HuH-7.5 (cell line): Measurements from ENCODE around the gene SLC9A3.

Experiments
- DNase-seq: peaks from one replicate; pipeline ENCODE4 v3.0.0; 2011; ENCODE audit warnings: low spot score

SLC9A3 gene

DNA sequence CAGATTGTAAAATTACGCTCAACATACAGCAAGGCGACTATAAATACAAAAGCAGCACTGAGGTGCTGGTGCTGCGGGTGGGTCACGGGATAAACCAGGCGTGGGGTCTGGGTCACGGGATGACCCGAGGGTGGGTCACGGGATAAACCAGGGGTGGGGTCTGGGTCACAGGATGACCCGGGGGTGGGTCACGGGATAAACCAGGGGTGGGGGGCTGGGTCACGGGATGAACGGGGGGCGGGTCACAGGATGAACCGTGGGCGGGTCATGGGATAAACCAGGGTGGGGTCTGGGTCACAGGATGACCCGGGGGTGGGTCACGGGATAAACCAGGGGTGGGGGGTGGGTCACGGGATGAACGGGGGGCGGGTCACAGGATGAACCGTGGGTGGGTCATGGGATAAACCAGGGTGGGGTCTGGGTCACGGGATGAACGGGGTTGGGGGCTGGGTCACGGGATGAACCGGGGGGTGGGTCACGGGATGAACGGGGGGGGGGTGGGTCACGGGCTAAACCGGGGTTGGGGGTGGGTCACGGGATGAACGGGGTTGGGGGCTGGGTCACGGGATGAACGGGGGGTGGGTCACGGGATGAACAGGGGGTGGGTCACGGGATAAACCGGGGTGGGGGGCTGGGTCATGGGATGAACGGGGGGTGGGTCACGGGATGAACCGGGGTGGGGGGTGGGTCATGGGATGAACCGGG is 30.2 kb upstream of the SLC9A3 start:
- DNase-seq: no peak

GRCh38 chr5:553874-554273 is 29.6 kb upstream of the SLC9A3 start:
- DNase-seq: no peak

GRCh38 chr5:551406-551805 is 27.2 kb upstream of the SLC9A3 start:
- no peak for DNase-seq

- no peak for DNase-seq
Measured at GRCh38 chr5:549229-549628, 25.0 kb upstream of the SLC9A3 start.

DNA sequence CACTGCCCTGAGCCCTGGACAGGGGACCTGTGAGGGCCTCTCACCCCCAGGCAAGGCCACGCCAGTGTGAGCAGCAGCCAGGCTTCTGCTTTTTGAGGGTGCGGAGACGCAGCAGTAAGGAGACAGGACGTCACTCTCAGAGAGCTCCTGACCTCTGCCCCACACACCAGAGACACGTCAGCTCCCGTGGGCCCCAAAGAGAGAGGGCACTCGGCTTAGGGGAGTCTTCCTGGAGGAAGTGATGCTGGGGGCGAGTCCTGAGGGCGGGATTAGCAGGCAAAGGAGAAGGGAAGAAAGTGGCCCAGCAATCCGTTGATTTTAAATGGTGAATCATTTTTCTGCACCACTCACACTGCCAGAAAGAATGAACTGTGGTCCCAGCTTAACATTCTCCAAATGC is 24.0 kb upstream of the SLC9A3 start:
- no peak for DNase-seq

DNA sequence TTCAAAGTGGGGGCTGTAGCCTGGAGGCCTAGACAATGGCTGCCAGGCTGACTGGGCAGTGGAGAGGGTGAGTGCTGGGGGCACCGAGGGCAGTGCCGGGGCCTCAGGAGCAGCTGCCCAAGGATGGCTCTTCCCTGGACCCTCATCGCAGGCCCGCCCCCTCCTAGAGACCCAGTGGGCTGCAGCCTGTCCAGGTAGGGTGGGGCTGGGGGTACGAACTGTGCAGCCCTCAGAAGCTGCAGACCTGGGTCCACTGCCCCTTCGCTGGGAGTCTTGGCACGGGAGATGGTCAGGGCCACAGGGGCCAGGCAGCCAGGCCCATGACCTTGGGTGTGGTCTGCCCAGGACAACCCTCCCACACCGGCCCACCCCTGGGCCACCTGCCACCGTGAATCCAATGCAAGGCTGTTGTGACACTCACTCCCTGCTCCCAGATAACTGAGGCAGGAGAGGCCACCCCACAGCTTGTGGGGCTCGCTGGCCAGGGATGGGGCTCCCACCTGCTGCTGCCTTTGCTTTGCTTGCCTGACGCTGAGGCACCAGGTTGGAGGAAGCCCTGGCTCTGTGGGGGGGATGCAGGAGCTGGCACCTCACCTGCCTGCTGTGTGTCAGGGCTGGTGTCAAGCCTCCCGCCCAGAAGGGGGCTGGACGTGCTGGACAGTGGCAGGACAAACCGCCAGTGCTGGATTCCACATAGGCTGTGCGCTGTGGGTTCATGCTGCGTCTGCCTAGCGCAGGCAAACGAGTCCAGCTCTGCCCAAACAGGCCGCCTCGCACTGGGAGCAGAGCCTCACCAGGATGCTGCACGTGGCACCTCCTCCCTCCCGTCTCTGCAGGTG is 23.1 kb upstream of the SLC9A3 start:
- DNase-seq: no peak

DNA sequence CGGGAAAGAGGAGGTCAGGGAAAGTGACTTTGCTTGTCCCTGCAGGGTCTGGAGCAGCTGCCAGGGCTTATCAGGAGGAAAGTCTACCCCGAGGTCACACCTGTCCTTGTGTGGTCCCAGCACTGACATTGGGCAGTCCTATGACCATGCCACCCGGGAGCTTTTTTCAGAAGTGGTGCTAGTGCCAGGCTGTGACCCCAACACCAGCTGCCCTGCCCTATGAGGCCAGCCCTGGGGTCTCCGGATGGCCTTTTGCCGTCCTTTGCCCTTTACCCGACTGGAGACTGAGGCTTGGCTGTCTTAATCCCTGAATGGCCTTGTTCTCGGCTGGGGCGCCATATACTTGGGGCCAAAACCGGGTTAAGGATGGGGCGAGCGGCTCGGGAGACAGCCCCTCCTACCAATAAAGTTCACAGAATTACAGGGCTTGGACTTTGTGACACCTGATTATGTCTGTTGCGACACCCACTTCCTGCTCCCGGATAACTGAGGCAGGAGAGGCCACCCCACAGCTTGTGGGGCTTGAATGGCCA is 22.2 kb upstream of the SLC9A3 start:
- DNase-seq: no peak

DNA sequence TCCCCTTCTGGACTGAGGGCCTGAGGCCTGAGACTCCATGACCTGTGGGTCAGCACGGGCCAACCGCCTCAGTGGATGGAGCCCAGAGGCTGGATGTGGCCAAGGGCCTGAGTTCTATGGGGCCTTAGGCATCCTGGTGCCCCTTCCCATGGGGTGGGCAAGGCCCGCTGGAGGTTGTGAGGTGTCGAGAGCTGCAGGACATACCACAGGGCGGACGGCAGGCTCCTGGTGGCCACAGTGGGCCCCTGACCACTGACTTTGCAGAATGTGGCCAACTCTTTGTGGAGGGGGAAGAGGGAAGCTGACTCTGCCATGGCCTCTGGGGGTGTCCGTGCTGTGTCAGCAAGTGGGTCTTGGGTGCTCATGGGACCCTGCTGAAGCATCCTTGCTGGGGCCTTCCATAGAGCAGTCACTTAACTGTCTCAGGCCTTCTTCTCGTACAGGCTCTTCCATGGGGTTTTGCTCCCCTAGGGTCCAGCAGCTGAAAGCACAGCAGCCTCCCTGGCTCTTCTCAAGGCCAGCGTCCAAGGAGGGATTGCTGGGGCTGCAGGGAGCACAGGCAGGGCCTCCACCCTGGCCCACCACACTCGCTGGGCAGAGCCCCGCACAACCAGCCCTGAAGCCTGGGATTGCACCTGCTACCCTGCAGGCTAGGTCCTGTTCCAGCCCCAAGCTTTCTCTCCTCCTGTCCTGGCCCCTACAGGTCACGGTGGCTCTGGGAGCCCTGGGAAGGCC is 21.6 kb upstream of the SLC9A3 start:
- no peak for DNase-seq

GRCh38 chr5:544675-545355 is 20.6 kb upstream of the SLC9A3 start:
- DNase-seq: no peak

DNA sequence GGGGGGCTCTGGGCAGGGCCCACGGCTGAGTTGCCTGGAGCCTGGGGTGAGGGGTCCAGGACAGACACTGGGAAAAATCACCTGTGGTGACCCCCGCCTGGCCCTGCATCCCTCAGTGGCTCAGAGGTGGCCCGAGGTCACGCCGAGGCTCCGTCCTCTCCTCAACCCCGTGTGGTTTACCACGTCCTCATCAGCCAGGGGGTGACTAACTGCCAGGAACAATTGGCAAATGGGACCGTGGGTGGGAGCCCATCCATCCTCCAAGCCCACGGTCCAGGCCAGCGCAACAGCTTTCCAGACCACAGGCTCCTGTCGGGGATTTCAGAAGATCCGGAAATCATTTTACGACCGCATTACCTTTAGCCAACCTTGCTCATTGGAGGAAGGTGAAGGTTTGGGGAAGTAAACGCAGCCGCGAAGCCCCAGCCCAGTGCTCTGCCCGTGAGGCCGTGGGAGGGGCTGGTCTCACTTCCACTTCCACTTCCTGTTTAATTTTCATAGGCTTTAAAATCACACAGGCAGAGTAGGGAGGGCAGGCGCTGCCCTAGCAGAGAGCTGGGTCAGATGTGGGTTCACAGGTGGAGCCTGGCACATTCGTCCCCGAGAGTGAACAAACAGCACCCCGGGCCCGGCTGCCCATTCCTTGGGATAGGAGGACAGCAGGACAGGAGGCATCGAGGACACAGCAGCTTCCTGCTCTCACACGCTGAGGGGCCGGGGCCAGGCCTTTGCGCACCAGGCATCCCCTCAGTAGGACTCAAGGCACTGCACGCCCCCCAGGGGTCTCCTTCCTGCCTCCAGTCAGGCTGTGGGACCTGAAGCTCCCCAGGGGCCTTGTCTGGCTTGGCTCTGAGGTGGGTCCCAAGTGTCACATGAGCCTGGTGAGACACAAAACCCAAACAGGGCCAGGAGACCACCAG is 19.8 kb upstream of the SLC9A3 start:
- DNase-seq: no peak

- no peak for DNase-seq
Measured at GRCh38 chr5:543351-543750, 19.1 kb upstream of the SLC9A3 start.

DNA sequence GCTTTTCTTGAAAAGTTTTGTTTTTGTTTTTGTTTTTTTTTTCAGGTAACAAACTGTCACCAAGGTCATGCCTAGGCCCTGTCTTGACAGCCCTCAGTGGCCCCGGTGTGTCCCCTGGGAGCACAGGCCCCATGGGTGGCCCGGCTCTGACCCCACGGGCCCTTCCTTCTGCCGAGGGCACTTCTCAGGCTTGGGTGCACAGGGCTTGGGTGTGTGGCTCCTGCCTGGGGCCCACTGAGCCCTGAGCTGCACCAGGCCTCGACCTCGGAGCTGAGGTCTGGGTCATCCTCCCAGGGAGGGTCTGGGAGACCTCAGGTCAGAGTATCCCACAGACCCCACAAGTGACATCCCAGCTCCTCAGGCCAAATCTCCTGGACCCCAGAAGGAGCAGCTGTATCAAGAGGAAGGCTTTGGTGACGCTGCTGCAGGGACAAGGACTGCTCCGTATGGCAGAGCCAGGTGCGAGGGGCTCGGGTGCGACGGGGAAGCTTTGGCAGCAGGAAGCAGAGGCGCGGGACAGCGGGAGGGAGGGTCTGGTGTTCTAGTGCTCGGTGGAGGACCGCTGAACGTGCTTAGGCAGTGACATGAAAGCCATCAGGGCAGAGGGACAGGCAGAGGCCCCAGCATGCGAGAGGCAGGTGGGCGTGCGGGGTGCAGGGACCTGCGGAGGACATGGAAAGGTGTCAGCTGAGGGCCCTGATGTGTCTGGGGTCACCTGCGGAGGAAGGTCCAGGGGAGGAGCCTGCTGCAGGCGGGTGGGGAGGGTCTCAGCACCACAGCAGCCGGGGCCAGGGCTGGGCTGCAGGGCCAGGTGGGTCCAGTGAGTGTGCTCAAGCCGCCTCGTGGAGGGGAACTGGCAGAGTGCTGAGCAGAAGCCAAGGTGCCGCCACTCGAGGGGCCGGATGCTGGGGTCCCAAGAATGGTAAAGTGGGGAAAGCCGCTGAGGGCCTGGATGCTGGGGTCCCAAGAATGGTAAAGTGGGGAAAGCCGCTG is 18.4 kb upstream of the SLC9A3 start:
- no peak for DNase-seq

DNA sequence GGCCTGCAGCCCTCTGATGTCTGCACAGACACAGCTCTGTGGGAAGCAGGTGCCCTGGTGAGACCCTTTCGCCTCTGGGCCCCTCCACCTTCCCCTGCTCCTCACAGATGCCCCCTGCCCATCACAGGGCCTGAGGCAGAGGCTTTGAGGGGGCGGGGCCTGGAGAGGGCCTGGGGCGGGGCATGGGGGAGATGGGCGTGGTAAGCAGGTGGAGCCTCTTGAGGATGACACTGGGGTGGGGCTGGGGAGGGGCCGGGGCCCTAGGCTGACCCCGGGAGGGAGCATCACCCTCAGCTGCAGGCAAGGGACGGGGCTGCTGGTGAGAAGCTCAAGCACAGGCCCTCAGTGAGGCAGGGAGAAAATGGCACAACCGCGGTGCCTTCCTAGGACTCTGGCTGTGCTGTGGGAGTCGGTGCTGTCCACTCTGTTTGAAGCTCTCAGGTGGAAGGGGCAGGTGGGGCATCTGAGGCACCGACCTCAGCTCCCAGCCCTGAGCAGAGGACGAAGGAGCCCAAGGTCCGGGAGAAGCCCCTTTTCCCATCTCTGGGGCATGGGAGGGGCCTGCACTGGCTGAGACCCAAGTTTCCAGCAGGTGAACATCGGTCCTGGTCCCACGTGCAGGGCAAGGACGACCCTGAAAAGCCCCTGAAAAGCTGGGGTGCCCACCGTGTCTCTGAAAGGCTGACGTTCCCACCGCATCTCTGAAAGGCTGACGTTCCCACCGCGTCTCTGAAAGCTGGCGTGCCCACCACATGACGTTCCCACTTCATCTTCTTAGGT is 17.5 kb upstream of the SLC9A3 start:
- DNase-seq: no peak

GRCh38 chr5:540906-541538 is 16.8 kb upstream of the SLC9A3 start:
- DNase-seq: no peak

DNA sequence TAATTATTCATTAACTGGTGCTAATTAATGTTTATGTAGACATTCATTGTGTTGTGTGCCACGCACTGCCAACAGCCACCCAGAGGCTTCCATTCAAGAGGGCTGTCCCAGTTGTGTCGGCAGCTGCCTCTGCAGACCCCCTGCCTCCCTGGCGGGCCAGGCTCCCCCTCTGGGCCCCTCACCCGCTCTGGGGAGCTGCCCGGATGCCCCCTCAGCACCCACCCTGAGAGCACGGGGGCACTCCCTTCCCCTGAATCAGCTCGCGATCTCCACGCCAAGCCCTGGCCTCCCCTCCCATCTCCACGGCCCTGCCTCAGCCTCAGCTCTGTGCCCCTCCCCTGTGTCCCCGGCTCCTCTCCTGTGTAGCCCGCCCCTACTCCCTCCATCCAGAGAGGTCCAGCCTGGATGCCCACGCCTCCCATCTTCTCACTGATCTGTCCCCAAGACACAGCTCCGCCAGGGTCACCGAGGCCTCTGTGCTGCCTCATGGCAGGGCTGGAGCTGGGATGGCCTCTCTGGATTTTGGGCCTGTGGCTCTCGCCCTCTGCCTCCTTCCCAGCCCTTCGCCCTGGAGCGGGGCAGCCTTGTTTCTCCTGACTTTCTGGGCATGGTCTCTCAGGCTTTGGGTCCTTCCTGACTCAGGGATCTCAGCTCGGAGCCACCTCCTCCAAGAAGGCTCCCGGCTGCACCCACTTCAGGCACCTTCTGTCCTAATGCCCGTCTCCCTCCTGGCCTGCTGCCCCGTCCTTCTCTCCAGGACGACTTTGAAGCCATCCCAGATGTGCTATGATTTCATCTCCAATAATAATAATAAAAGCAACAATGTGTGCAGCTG is 16.0 kb upstream of the SLC9A3 start:
- no peak for DNase-seq

GRCh38 chr5:539469-540070 is 15.3 kb upstream of the SLC9A3 start:
- DNase-seq: no peak
